Uterus (tissue), 2 donors: ENCODE measurements around the gene STAG1.

Experiments used
- POLR2A ChIP-seq, 2 donors: fragments of 450-650 bp; IDR thresholded peaks; one replicate each; pipeline ENCODE4 v1.6.1; 2016; ENCODE audit warnings: antibody characterized with exemption in 2 of 2, mild to moderate bottlenecking in 1 of 2, moderate library complexity in 1 of 2
- TF ChIP-seq, protein P1 (sequence below), 4 experiments: fragments of 200-600 bp in 2 of 4; fragments of 450-650 bp in 2 of 4; sonication (generic) in 2 of 4; IDR thresholded peaks; one replicate each; pipeline ENCODE4 v1.5.1; 2016 to 2019; ENCODE audit warnings: antibody characterized with exemption in 4 of 4, mild to moderate bottlenecking in 2 of 4, moderate library complexity in 1 of 4

DNA sequence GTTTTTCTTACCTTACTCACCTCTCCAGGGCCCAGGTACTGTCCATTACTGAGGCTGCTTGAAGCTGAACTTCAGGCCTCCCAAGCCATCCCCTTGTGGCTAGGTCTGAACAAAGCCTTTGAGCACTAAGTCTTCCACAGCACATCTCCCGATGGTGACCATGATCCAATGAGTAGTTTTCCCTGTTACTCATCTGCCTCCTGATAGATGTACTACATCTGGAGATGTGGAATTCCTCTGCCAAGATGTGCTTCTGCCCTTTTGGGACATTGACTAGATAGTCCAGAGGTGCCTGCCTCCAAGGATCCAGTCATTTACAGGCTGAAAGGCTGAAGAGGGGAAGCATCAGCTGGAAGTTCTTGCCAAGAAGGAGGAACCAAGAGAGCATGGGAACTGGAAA is 37.8 kb upstream of the STAG1 start:
- TF ChIP-seq, protein P1, sequence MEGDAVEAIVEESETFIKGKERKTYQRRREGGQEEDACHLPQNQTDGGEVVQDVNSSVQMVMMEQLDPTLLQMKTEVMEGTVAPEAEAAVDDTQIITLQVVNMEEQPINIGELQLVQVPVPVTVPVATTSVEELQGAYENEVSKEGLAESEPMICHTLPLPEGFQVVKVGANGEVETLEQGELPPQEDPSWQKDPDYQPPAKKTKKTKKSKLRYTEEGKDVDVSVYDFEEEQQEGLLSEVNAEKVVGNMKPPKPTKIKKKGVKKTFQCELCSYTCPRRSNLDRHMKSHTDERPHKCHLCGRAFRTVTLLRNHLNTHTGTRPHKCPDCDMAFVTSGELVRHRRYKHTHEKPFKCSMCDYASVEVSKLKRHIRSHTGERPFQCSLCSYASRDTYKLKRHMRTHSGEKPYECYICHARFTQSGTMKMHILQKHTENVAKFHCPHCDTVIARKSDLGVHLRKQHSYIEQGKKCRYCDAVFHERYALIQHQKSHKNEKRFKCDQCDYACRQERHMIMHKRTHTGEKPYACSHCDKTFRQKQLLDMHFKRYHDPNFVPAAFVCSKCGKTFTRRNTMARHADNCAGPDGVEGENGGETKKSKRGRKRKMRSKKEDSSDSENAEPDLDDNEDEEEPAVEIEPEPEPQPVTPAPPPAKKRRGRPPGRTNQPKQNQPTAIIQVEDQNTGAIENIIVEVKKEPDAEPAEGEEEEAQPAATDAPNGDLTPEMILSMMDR (IDR thresholded peaks at IDR 0.05), result no peak
- TF ChIP-seq POLR2A (IDR thresholded peaks at IDR 0.05), result no peak
